Mesenchymal stem cell (in vitro differentiated cells and primary cell): ENCODE measurements around the gene LSMEM2.

Experiments used
- DNase-seq: peaks from one replicate; pipeline ENCODE4 v3.0.0-alpha.2; 2013
- H2AFZ ChIP-seq: one replicate; pipeline ENCODE4 v1.6.1; 2013; ENCODE audit warnings: low read depth, mild to moderate bottlenecking, control low read depth, inconsistent platforms, low read length, moderate library complexity
- H2AK5ac ChIP-seq: 2 replicates; pipeline ENCODE4 v1.6.1; 2013; ENCODE audit warnings: low read length, moderate library complexity, mild to moderate bottlenecking, inconsistent platforms; ENCODE audit not compliant: severe bottlenecking
- H2BK120ac ChIP-seq: one replicate; pipeline ENCODE4 v1.6.1; 2013; ENCODE audit warnings: low read depth, mild to moderate bottlenecking, inconsistent platforms, low read length, moderate library complexity
- H2BK12ac ChIP-seq, 2 experiments: one replicate each; pipeline ENCODE4 v1.6.1; 2013; ENCODE audit warnings: inconsistent platforms in 2 of 2, low read length in 2 of 2, mild to moderate bottlenecking in 2 of 2, moderate library complexity in 2 of 2, control low read depth in 1 of 2
- H2BK15ac ChIP-seq: one replicate; pipeline ENCODE4 v1.6.1; 2013; ENCODE audit warnings: mild to moderate bottlenecking, low read depth, inconsistent platforms; ENCODE audit not compliant: poor library complexity, severe bottlenecking
- H2BK5ac ChIP-seq: 2 replicates; pipeline ENCODE4 v1.6.1; 2013; ENCODE audit warnings: low read depth, mild to moderate bottlenecking, low read length, control low read depth, inconsistent platforms; ENCODE audit not compliant: poor library complexity, severe bottlenecking
- H3K14ac ChIP-seq, 2 experiments: one replicate each; pipeline ENCODE4 v1.6.1; 2013; ENCODE audit warnings: inconsistent platforms in 2 of 2, low read length in 2 of 2, control low read depth in 1 of 2, mild to moderate bottlenecking in 1 of 2, moderate library complexity in 1 of 2
- H3K18ac ChIP-seq, 2 experiments: one replicate each; pipeline ENCODE4 v1.6.1; 2013; ENCODE audit warnings: inconsistent platforms in 2 of 2, low read length in 2 of 2, control low read depth in 1 of 2, low read depth in 1 of 2, mild to moderate bottlenecking in 1 of 2
- H3K23ac ChIP-seq, 2 experiments: one replicate each; pipeline ENCODE4 v1.6.1; 2013; ENCODE audit warnings: inconsistent platforms in 2 of 2, low read length in 2 of 2, mild to moderate bottlenecking in 2 of 2, moderate library complexity in 2 of 2, control low read depth in 1 of 2
- H3K27ac ChIP-seq: 2 replicates; pipeline ENCODE4 v1.5.1; 2013; ENCODE audit warnings: mild to moderate bottlenecking, moderate library complexity, low read length, control low read depth, inconsistent platforms; ENCODE audit not compliant: poor library complexity, severe bottlenecking
- H3K27me3 ChIP-seq, 2 experiments: 2 replicates each; pipeline versions ENCODE4 v1.6.1 to v1.7.0; 2013; ENCODE audit warnings: low read length in 2 of 2, mild to moderate bottlenecking in 2 of 2, moderate library complexity in 2 of 2, control low read depth in 1 of 2, inconsistent platforms in 1 of 2; ENCODE audit not compliant: control insufficient read depth in 1 of 2, insufficient read depth in 1 of 2
- H3K36me3 ChIP-seq, 2 experiments: 2 replicates each; pipeline versions ENCODE4 v1.6.1 to v1.7.0; 2013; ENCODE audit warnings: low read length in 2 of 2, control low read depth in 1 of 2, inconsistent platforms in 1 of 2, low read depth in 1 of 2, mild to moderate bottlenecking in 1 of 2; ENCODE audit not compliant: insufficient read depth in 2 of 2, control insufficient read depth in 1 of 2
- H3K4ac ChIP-seq, 2 experiments: one replicate each; pipeline ENCODE4 v1.6.1; 2013; ENCODE audit warnings: inconsistent platforms in 2 of 2, low read length in 2 of 2, mild to moderate bottlenecking in 2 of 2, moderate library complexity in 2 of 2, control low read depth in 1 of 2, low read depth in 1 of 2
- H3K4me1 ChIP-seq: 2 replicates; pipeline ENCODE4 v1.6.1; 2013; ENCODE audit warnings: low read depth, low read length, control low read depth; ENCODE audit not compliant: control insufficient read depth, insufficient read depth
- H3K4me2 ChIP-seq: 2 replicates; pipeline ENCODE4 v1.6.1; 2013; ENCODE audit warnings: low read length, mild to moderate bottlenecking, inconsistent platforms; ENCODE audit not compliant: poor library complexity, severe bottlenecking
- H3K4me3 ChIP-seq, 2 experiments: 2 replicates each; pipeline versions ENCODE4 v1.5.1 to v1.7.0; 2013; ENCODE audit warnings: low read length in 2 of 2, mild to moderate bottlenecking in 2 of 2, control low read depth in 1 of 2, low read depth in 1 of 2; ENCODE audit not compliant: insufficient read depth in 1 of 2
- H3K79me1 ChIP-seq: replicated peaks from 2 replicates; pipeline ENCODE4 v1.6.1; 2013; ENCODE audit warnings: mild to moderate bottlenecking, control low read depth, low read length, inconsistent platforms; ENCODE audit not compliant: poor library complexity, severe bottlenecking
- H3K9ac ChIP-seq: 2 replicates; pipeline ENCODE4 v1.7.0; 2013; ENCODE audit warnings: mild to moderate bottlenecking, low read length, moderate library complexity
- H3K9me3 ChIP-seq: 2 replicates; pipeline ENCODE4 v1.7.0; 2013; ENCODE audit warnings: mild to moderate bottlenecking, low read length; ENCODE audit not compliant: control insufficient read depth
- H4K8ac ChIP-seq: one replicate; pipeline ENCODE4 v1.6.1; 2013; ENCODE audit warnings: inconsistent platforms, mild to moderate bottlenecking, low read length, moderate library complexity
- H4K91ac ChIP-seq: one replicate; pipeline ENCODE4 v1.6.1; 2013; ENCODE audit warnings: mild to moderate bottlenecking, low read length, inconsistent platforms
- WGBS: methylation state at CpG from one replicate; pipeline ENCODE4 v1.1.7; 2013; ENCODE audit warnings: mixed read lengths; 5-methylcytosine and 5-hydroxymethylcytosine counted together

Gene LSMEM2

DNA sequence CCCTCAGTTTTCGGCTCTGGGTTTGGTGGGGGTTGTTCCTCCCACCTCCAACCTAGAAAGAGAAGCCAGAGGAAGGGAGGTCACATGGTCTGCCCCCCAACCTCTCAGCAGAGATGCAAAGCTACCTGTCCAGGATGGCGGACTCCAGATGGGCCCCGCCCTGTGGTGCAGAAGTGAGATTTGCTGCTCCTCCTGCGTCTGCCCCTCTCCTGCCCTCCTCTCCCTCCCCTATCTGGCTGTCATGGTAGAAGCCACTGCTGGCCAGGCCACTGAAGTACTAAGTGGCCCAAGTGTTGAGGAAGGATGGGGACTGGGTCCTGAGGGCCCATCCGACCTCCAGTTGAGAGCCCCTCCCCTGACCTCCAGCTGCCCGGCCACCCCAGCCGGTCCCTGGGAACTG lies 12.1 kb upstream of the LSMEM2 start:
- H2BK15ac ChIP-seq, result peak overlapping the region; percentile 92
- no peak overlapping the region for H2AFZ ChIP-seq
- peak overlapping the region; percentile 89 for H4K8ac ChIP-seq
- H3K9me3 ChIP-seq, result no peaks in the 10 kb centered on the region
- peaks cover 77% of the 10 kb centered on the region for H3K4me1 ChIP-seq
- H2BK5ac ChIP-seq, result no peak overlapping the region
- peak overlapping the region; percentile 85 for H4K91ac ChIP-seq
- H2BK120ac ChIP-seq, result peak overlapping the region; percentile 80
- H3K79me1 ChIP-seq, result peaks cover 2% of the 10 kb centered on the region
- H3K9ac ChIP-seq, result peak overlapping the region; percentile 84
- H3K4ac ChIP-seq, result peak overlapping the region; percentile 58 to 89
- H3K36me3 ChIP-seq, result no peaks in the 10 kb centered on the region
- peak overlapping the region in 1 of 2 experiments; percentile 91 for H3K14ac ChIP-seq
- no peak for DNase-seq
- peak overlapping the region; percentile 12 for H3K27ac ChIP-seq
- H2BK12ac ChIP-seq, result peak overlapping the region; percentile 42 to 49
- peak overlapping the region; percentile 75 for H3K4me2 ChIP-seq
- 100% methylated on average over 3 of the region's 7 CpGs for WGBS
- H3K27me3 ChIP-seq, result no peaks in the 10 kb centered on the region
- H3K4me3 ChIP-seq, result peak overlapping the region; percentile 39 to 79
- peak overlapping the region; percentile 80 for H2AK5ac ChIP-seq
- H3K18ac ChIP-seq, result peak overlapping the region; percentile 75 to 93
- no peak overlapping the region for H3K23ac ChIP-seq

DNA sequence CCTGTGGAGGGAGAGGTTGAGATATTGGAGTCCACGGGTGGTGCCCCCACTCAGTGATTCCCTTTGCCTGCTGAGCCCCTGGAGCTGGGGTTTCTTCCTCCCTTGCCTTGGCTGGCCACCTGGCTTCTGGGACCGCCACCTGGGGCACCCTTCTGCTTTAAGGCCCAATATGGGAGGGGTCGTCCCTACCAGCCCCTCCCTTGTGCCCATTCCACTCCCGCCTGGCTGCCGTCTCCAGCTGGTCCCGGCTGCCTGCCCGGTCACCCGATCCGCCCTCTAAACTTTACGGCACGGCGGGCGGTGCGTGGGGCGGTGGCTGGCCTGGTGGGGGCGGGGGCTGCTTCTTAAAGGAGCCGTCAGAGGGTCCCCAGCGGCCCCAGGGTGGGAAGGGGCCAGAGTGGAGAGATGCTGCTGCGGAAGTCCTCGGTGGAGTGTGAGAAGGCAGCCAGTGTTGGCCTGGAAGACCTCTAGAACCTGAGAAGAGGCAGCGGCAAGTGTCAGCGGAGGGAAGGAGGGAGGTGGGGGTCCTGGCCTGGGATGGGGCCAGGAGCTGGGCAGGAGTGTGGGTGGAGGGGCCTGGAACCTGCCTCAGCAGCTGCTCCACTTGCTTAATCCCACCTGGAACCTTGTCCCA lies 11.5 kb upstream of the LSMEM2 start:
- DNase-seq, result no peak
- Histone ChIP-seq H2BK12ac (peak overlapping the region; percentile 87 to 96), H4K8ac (peak overlapping the region; percentile 89), H3K27ac (peak overlapping the region; percentile 12), H4K91ac (peak overlapping the region; percentile 85), H2AK5ac (peak overlapping the region; percentile 92), H3K4me3 (peak overlapping the region; percentile 39 to 79), H2AFZ (peak overlapping the region; percentile 67), H3K4me1 (peaks cover 78% of the 10 kb centered on the region), H2BK120ac (peak overlapping the region; percentile 80), H3K9ac (peak overlapping the region; percentile 84), H3K23ac (peak overlapping the region in 1 of 2 experiments; percentile 41), H2BK5ac (no peak overlapping the region), H2BK15ac (peak overlapping the region; percentile 92), H3K79me1 (peaks cover 2% of the 10 kb centered on the region), H3K9me3 (no peaks in the 10 kb centered on the region), H3K4ac (peak overlapping the region; percentile 58 to 89), H3K14ac (peak overlapping the region in 1 of 2 experiments; percentile 91), H3K27me3 (no peaks in the 10 kb centered on the region), H3K4me2 (peak overlapping the region; percentile 75), H3K36me3 (no peaks in the 10 kb centered on the region), H3K18ac (peak overlapping the region; percentile 75 to 93)
- WGBS, result 19% methylated on average over 21 of the region's 22 CpGs

DNA sequence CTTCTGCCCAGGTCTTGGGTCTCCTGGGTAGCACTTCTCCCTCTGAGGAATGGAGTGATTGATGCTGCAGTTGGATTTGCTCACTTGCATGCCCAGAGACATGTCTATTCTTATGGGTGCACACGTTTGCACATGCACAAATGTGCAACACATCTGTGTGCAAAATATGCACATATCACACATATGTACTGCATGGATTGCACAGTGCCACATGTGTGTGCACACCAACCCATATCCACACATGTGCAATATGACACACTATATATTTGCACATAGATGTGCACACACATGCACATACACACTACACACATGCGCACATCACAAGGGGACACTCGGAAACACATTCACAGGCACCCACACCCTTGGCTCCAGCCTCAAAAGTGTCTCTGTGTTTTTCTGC lies 10.6 kb upstream of the LSMEM2 start:
- no peak overlapping the region for H2BK15ac ChIP-seq
- H3K23ac ChIP-seq, result no peak overlapping the region
- H3K27me3 ChIP-seq, result peaks cover 0 to 2% of the 10 kb centered on the region in 2 experiments
- H3K36me3 ChIP-seq, result no peaks in the 10 kb centered on the region
- no peak overlapping the region for H3K9ac ChIP-seq
- H3K79me1 ChIP-seq, result peaks cover 2% of the 10 kb centered on the region
- peak overlapping the region; percentile 80 for H2BK120ac ChIP-seq
- no peak overlapping the region for H2AFZ ChIP-seq
- peaks cover 78% of the 10 kb centered on the region for H3K4me1 ChIP-seq
- no peak overlapping the region for H3K4ac ChIP-seq
- no peak overlapping the region for H3K18ac ChIP-seq
- no peak for DNase-seq
- H3K4me2 ChIP-seq, result no peak overlapping the region
- 88% methylated on average over 3 of the region's 3 CpGs for WGBS
- H3K14ac ChIP-seq, result peak overlapping the region in 1 of 2 experiments; percentile 37
- peak overlapping the region in 1 of 2 experiments; percentile 79 for H3K4me3 ChIP-seq
- H3K9me3 ChIP-seq, result no peaks in the 10 kb centered on the region
- no peak overlapping the region for H2BK5ac ChIP-seq
- no peak overlapping the region for H3K27ac ChIP-seq
- no peak overlapping the region for H2BK12ac ChIP-seq
- peak overlapping the region; percentile 34 for H2AK5ac ChIP-seq
- H4K8ac ChIP-seq, result no peak overlapping the region
- H4K91ac ChIP-seq, result no peak overlapping the region

DNA sequence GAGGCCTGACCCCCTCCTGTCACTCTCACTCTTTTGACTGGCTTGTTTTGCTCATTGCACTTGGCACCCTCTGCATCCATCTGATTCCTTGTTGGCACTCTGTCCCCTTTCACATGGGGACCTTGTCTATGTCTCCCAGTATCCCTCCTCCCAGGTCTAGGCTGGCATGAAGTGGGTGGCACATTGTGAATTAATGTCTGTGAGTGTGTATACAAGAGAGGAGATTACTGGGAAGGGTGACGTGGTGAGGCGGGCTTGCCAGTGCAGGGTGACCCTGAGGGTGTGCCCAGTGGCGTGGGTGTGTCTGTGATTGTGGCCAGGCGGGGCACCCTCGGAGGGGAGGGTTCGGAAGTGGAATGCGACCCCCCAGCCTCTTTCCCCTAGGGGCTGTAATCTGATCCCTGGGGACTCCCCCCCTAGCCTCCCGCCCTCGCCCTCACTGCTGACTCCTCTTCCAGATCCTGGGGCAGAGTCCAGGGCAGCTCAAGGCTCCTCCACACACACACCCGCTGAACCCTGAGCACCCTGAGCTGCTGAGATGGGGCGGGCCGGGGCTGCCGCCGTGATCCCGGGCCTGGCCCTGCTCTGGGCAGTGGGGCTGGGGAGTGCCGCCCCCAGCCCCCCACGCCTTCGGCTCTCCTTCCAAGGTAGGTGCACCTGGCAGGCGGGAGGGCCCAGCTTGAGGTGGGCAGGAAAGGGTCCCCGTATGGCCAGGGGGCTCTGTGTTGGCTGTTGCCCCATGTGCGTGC lies 10.0 kb upstream of the LSMEM2 start, which contains the start of gene SEMA3B:
SEMA3B (plus strand) TSS at position 445 of the 749 bp plus-strand sequence; CDS start at position 539, 94 bp downstream.
- peak within 1 kb of the TSS in 1 of 2 experiments; percentile 79 for H3K4me3 ChIP-seq
- H3K9me3 ChIP-seq, result no peaks in the 10 kb centered on the region
- no peak within 1 kb of the TSS for H2AFZ ChIP-seq
- no peak for DNase-seq
- no peak within 1 kb of the TSS for H3K27ac ChIP-seq
- H3K18ac ChIP-seq, result peak within 1 kb of the TSS in 1 of 2 experiments; percentile 61
- peak within 1 kb of the TSS; percentile 80 for H2BK120ac ChIP-seq
- H4K8ac ChIP-seq, result peak within 1 kb of the TSS; percentile 89
- peak within 1 kb of the TSS; percentile 92 for H2AK5ac ChIP-seq
- H2BK5ac ChIP-seq, result no peak within 1 kb of the TSS
- no peak within 1 kb of the TSS for H3K9ac ChIP-seq
- H3K14ac ChIP-seq, result peak within 1 kb of the TSS in 1 of 2 experiments; percentile 68
- H3K4me1 ChIP-seq, result peaks cover 75% of the 10 kb centered on the region
- H3K4me2 ChIP-seq, result no peak within 1 kb of the TSS
- no peaks in the 10 kb centered on the region for H3K79me1 ChIP-seq
- peaks cover 2 to 8% of the 10 kb centered on the region in 2 experiments for H3K27me3 ChIP-seq
- H3K4ac ChIP-seq, result no peak within 1 kb of the TSS
- no peak within 1 kb of the TSS for H2BK15ac ChIP-seq
- no peaks in the 10 kb centered on the region for H3K36me3 ChIP-seq
- H2BK12ac ChIP-seq, result peak within 1 kb of the TSS in 1 of 2 experiments; percentile 60
- peak within 1 kb of the TSS; percentile 85 for H4K91ac ChIP-seq
- 79% methylated on average over 16 of the region's 21 CpGs for WGBS
- peak within 1 kb of the TSS in 1 of 2 experiments; percentile 75 for H3K23ac ChIP-seq
